ENCODE results near the gene CD1B.
"Not testable (repeated sequence)": the region's sequence is repeated elsewhere in the genome, so short reads cannot be mapped to it uniquely, and the experiment has no call there.

Gene CD1B

DNA sequence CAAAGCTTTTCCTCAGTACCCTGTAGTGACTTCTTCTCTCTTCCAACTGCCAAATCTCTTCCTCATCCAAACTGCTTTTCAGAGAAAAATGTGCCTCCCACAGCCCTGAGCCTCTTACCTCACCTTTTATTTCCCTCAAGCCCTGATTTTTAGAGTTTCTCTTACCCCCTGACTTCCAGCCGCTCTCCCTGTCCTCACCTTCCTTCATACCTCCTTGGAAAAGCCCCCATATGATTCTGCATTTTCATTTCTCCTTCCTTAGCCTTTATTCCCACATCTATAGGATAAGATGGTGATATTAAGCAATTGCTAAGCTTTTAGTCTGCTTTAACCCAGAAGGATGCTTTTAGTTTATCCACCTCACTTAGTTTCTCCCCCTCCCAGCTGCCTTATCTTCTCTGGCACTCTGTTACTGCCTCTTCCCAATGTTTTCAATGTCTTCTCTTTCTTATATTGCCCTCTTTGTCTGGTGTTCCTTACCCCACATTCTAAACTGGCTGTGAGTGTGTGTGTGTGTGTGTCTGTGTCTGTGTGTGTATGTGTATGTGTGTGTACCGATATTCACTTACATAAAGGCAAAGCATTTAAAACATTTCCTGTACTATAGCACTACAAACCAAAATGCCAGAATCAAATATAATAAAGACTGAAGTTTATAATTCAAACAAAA, at the start of gene CD1B:
TSS of gene CD1B (minus strand) at position 51 of the 670 bp plus-strand sequence. CDS start 108 bp downstream, outside the sequence.
- no peak for DNase-seq

DNA sequence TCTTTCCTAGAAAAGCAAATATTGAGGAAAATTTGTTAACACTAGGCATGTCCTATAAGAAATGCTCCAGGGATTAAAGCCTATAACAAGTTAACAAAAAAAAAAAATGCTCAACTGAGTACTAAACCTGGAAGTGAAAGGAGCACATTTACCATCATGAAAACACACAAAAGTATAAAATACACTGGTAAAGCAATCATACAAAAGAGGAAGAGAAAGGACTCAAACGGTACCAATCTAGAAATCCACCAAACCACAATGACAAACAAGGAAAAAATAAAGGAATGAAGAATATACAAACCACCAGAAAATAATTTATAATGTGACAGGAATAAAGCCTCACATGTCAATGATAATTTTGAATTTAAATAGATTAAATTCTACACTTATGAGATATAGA, 43.5 kb upstream of the CD1B start:
- DNase-seq, result no peak

DNA sequence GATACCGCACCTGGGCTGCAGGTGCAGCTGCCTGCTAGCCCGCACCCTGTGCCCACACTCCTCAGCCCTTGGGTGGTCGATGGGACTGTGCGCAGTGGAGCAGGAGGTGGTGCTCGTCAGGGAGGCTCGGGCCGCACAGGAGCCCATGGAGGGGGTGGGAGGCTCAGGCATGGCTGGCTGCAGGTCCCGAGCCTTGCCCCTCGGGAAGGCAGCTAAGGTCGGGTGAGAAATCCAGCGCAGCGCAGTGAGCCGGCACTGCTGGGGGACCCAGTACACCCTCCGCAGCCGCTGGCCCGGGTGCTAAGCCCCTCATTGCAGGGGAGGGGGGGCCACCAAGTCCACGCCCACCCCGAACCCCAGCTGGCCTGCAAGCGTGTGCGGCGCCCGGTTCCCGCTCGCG, 42.8 kb upstream of the CD1B start:
- not testable (repeated sequence) for DNase-seq

DNA sequence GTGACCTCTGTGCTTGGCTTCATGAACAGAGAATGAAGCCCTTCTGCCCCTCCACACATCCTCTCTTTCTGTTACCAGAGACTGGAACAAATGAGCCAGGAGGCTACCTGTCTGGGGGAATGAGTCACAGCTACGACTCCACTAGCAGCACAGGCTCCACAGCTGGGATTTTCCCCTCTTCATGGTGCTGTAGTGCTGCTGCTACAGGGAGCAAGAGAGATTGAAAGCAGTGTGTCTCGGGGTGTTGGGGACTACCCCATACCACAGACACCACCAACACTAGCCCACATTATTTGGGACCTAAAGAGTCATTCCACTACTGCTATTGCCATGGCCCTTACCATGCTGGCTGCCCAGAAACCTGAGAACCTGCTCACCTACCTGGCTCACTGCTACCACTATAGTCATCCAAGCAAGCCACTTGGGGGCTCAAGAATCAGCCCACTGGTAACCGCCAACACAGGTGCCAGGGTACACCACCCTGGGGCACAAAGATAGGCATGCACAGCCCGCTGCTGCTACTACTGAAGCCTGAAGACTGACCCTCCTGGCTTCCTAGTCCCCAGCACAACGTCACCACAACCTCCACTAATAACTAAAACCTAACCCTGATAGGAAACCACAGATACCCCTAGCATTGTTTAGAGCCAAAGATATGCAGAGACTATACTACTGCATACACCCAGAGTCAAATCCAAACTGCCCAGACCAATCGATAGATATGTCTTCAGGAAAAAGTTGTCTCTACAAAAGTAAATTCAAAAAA, 40.0 kb upstream of the CD1B start:
- no peak for DNase-seq

DNA sequence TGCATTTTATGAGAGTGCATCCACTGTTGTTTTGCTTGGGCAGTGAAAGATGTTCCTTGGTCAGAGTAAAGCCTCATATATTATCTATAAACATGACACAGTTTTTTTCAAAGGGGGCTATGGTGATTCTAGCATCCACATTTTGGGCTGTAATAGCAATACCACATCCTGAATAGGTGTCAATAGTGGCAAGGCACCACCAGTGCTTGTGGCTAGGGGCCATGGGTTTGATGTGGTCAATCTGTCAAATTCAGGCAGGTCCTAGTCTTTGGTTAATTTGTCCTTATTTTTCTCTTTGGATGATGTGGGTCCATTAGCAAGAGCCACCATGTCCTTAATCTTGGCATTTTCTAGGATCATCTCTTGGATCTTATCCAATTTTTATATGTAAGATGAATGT, 35.5 kb upstream of the CD1B start:
- DNase-seq, result no peak

DNA sequence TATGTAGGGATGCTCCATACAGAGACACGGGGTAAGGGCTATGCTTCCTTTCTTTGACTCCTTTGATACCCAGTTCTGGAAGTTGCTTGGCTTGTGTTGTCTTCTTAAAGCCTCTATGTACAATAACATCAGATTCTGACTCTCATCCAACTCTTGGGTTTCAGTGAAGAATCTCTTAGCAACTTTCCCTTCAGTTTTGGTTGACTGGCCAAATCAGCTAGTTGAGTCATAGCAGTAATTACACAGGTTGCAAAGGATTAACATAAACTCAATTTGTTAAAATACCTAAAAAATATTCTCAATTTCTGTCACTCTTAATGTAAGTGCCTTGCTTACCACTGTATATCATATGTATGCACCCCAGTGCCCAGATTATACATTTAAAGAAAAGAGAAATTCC, 31.6 kb upstream of the CD1B start:
- no peak for DNase-seq

DNA sequence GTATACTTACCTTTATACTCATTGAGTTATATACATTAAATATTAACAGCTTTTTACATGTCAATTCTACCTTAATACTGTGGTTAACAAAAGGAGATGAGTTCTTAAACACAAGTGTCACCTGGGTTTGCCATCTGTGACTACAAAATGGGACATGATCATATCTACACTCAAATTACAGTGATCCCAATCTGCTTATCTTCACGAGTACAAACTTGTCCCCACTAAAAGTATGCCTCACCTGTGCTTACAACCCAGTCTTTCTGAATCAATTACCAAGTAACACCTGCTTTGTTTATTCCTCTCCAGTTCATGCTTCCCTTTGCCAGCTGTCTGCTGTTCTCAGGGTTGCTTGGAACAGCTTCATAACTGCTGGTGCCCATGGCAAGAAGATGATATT, 31.2 kb upstream of the CD1B start:
- no peak for DNase-seq

DNA sequence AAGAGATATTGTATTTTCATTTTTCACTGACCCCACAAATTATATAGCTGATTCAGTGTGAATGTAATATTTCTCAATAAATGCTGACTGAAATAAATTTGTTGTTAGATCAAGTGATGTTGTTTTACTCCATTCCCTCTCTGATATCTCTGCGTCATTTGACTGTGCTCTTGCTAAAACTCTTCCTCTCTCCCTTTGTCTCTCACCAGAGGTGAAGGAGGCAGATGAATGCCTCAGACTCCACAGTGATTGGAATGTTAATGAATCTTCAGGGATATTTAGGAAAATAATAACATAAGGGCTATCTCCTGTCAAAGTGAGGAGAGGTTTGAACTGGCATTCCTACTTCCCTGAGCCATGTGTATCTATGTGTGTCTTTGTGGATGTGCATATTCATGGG, 26.1 kb upstream of the CD1B start:
- DNase-seq, result no peak

DNA sequence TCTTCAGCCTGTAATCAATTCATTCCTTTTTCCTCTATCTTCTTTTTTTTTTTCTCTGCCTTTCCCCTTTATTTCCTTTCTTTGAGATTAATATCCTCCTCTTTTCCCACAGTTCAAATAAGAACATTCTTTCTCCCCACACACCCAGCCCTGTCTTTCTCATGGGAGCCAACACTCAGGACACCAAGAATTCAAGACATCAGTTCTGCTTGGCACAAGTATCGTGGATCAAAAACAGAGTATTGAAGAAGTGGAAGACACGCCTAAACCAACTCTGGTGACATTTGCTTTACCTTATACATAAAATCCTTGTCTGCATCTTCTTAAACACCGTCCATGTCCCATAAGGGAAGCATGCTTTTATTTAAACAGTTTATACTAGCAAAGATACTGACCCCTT, 25.3 kb upstream of the CD1B start:
- no peak for DNase-seq

DNA sequence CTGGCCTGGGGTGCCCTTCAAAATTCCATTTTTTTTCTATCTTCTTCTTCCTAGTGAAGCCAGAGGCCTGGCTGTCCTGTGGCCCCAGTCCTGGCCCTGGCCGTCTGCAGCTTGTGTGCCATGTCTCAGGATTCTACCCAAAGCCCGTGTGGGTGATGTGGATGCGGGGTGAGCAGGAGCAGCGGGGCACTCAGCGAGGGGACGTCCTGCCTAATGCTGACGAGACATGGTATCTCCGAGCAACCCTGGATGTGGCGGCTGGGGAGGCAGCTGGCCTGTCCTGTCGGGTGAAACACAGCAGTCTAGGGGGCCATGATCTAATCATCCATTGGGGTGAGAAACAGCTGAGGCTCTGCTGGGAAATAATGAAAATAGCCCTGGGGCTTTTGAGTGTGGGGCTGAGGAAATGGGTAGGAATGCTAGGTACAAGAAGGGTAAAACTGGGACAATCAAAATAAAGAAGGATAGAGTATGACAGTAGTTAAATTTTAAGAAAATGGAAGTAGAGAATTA, 24.5 kb upstream of the CD1B start:
- DNase-seq, result no peak

DNA sequence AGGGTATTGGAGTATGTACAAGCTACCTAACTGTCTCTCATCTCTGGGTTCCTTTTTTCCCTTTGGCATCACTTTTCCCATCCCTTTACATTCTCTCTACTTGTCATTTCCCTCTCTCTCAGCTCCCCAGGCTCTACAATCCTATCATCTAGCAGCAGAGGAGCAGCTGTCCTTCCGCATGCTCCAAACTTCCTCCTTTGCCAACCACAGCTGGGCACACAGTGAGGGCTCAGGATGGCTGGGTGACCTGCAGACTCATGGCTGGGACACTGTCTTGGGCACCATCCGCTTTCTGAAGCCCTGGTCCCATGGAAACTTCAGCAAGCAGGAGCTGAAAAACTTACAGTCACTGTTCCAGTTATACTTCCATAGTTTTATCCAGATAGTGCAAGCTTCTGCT, 22.9 kb upstream of the CD1B start:
- DNase-seq, result no peak

DNA sequence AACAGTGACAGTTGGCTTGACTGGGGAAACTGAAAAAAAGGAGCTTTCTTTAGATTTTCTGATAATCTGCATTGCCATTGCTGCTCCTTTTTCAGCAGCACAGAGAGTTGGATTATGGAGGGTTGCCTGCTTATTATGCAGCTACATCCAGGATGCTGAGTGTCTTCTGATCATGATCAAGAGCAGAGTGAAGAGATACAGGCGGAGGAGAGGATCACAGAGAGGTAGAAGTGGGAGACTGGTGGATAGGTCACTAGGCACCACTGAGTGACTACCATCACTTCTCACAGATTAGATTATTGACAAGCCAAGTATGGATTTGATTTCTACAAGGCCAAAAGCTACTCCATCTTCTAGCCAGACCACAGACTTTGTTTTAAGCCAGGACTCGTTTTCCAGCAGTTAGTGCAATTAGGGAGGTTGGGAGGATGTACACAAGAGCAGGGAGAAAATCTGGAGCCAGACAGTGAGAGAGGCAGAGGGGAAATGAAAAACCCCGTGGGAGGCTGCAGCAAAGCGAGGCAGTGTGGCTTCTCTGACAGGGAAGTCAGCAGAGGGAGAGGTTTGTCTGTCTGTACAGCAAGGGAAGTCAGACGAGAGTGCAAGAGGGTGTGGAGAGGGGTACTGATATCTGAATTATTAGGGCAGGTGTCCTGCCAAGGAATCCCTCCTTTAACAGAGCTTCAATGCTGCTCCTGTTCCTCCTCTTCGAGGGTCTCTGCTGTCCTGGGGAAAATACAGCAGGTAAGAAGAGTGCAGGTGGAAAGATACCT, 22.2 kb upstream of the CD1B start, which contains the start of gene CD1E:
TSS of gene CD1E (plus strand) at position 592 of the 773 bp plus-strand sequence. CDS start at position 687, 95 bp downstream.
- DNase-seq, result no peak

DNA sequence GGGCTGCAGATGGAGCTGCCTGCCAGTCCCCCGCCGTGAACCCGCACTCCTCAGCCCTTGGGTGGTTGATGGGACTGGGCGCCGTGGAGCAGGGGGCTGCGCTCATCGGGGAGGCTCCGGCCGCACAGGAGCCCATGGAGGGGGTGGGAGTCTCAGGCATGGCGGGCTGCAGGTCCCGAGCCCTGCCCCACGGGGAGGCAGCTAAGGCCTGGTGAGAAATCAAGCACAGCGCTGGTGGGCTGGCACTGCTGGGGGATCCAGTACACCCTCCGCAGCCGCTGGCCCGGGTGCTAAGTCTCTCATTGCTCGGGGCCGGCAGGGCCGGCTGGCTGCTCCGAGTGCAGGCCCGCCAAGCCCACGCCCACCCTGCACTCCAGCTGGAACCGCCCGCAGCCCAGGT, 17.6 kb upstream of the CD1B start:
- DNase-seq, result not testable (repeated sequence)

DNA sequence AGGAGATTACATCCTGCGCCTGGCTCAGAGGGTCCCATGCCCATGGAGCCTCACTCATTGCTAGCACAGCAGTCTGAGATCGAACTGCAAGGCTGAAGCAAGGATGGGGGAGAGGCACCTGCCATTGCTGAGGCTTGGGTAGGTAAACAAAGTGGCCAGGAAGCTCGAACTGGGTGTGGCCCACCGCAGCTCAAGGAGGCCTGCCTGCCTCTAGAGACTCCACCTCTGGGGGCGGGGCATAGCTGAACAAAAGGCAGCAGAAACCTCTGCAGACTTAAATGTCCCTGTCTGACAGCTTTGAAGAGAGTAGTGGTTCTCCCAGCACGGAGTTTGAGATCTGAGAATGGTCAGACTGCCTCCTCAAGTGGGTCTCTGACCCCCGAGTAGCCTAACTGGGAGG, 5.1 kb upstream of the CD1B start:
- not testable (repeated sequence) for DNase-seq

DNA sequence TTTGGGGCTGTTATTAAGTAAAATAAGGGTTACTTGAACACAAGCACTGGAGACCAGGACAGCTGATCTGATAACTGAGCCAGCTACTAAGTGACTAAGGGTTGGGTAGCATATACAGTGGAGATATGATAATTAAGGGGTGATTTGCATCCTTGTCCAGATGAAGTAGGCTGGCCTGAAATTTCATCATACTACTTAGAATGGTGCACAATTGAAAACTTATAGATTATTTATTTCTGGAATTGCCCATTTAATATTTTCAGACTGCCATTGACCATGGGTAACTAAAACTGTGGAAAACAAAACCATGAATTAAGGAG, 3.8 kb upstream of the CD1B start:
- DNase-seq, result no peak

DNA sequence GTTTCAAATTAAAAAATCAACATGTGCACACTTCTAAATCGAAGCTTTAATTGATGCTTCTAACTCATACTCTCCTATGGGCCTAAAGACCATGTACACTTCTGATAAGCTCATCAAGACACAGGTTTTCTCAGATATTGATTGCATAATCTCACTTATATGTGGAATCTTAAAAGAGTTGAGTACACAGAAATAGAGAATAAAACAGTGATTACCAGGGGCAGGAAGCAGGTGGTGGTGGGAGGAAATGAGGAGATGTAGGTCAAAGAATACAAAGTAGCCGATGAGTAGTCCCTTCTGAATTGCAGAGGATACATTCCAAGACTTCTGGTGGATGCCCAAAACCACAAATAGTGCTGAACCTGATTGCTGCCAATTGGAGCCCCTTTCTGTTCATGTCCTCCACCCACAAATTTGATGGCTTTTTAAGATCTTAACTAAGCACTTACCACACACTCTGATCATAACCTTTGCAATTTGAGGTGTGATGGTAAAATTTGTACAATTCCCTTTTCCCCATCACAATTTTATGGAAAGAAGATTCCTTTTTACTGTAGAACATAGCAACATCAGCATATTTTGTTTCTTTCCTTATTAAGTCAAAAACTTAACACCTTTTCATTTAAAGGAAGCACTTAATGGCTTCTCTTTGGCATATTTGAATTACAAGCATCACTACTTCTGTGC, 3.3 kb upstream of the CD1B start:
- DNase-seq, result no peak

DNA sequence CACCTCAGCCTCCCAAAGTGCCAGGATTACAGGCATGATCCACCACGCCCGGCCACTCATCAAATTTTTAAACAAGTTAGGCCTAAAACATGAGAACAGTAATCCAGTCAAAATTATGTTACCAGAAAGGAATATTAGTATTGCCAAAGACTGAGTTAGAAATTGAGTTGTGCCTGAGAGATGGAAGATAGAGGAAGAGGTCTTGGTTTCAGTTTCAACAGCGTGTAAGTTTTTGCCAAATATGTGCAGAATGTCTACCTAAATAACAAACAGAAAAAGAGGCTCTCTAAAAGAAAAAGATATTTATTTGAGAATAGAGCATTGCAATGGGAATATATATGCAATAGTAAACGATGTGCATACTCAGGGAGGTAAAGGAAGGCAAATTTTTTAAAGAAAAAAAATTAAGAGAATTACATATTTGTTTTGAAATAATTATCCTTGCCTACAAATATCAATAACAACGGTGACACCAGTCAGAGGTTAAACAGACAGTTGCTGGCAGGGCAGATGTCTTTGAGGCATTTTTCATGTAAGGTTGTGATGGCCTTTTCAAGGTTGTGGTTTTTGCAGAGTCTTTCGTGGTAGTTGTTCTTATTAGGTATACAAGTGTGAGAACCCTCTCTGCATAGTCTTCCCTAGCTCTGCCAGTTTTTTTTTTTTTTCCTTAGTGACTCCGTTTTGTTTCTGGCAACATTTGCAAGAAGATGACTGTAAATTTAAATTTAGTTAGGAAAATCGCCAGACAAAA, 2.2 kb upstream of the CD1B start:
- DNase-seq, result no peak

DNA sequence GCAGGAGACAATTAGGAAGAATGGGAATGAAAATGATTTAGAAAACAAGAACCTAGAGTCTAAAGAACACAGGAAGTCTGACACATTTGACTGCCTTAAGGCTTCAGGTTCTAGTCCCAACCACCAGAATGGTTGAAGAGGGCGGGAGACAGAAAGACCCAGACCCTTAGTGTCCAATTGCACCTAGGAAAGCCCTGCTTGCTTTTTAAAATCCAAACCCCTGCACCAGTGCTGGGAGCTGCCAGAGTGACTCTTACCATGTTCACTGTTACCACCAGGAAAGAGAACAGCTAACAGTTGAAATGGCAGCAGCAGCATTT, 265 bp downstream of the CD1B start:
- no peak for DNase-seq

DNA sequence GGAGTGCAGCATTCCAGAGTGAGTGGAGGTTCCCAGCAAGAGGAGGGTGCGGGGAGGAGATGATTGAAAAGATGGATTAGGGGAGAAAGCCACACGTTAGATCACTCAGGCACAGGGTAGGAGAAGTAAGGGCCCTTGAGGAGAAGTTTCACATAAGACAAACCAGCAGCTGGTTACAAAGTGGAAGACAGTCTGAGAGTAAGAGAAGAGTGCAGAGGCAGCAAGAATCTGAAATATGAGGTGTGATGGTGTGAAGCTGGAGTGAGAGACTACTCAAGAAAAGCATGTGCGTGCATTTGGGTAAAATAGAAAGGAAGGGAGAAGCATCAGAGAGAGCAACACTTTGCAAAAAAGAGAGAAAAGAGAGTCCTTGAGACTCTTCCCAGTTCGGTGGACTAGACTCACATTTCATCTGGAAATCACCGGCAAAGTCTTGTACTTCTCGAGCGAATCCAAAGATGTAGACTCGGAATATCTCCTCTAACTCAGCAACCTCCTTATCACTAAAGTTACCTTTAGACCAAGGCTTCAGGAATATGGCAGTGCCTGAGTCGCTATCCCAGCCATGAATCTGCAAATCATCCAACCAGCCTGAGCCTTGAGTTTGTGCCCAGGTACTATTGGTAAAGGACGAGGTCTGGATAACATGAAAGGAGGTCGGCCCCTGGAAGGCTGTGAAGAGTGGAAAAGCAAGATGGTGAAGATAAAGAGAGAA, 783 bp downstream of the CD1B start:
- no peak for DNase-seq

DNA sequence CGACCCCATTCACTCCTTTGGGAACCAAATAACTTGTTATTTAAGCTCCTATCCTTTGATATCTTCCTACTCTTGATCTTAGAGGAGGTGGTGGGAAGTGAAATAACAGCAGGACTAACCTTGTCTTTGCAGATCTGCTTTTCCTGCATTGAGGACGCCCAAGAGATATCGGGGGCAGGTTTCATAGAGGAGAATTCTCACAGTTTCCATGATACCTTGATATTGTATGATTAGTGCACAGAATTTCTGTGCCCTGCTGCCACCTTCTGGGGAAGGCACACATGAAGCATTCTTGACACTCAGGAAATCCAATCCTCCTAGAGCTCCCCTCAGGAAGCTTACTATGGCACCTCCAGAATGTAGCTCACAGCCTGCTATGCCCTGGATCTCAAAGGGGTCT, 1.6 kb downstream of the CD1B start:
- DNase-seq, result no peak

DNA sequence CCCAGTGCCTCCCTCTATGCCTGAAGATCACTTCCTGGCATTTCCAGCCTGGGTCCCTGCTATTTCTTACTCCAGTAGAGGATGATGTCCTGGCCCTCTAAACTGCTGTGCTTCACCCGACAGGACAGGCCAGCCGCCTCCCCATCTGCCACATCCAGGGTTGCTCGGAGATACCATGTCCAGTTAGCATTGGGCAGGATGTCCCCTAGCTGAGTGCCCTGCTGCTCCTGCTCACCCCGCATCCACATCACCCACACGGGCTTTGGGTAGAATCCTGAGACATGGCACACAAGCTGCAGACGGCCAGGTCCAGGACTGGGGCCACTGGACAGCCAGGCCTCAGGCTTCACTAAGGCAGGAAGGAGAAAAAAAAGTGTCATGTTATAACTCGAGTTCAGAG, 2.0 kb downstream of the CD1B start:
- DNase-seq, result no peak

DNA sequence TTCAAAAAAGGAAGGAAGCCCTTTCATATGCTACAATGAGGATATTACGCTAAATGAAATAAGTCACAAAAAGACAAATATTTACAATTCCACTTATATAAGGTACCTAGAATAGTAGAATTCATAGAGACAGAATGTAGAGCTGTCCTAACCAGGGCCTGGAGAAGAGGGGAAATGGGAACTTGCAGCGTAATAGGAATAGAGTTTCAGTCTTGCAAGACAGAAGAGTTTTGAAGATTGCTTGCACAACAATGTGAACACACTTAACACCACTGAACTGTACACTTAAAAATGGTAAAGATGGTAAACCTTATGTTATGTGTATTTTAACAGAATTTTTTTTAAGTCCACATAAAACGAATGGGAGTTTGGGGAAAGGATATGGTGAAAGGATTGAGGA, 2.9 kb downstream of the CD1B start:
- DNase-seq, result no peak
